NCI-H510A treated with DMSO at 0.1 percent for 48 hours (cell line): ENCODE measurements around the gene AP2A2.

ENCODE experiments used
- DNase-seq: peaks from one replicate; lab custom pipeline; 2025; lab: John Stamatoyannopoulos, UW

Gene AP2A2

GRCh38 chr11:924406-925157 lies 1.1 kb upstream of the AP2A2 start:
- DNase-seq: no peak

GRCh38 chr11:925158-925495 lies 543 bp upstream of the AP2A2 start:
- DNase-seq: no peak

- DNase-seq: no peak
Observed at GRCh38 chr11:926341-926916, 759 bp downstream of the AP2A2 start.

GRCh38 chr11:927871-928270 lies 2.2 kb downstream of the AP2A2 start:
- no peak for DNase-seq

- DNase-seq: no peak
Observed at GRCh38 chr11:928786-929185, 3.1 kb downstream of the AP2A2 start.

- DNase-seq: no peak
Observed at GRCh38 chr11:929405-929804, 3.7 kb downstream of the AP2A2 start.

GRCh38 chr11:931385-931784 lies 5.7 kb downstream of the AP2A2 start:
- no peak for DNase-seq

GRCh38 chr11:932435-932834 lies 6.8 kb downstream of the AP2A2 start:
- DNase-seq: no peak

GRCh38 chr11:933142-933851 lies 7.6 kb downstream of the AP2A2 start:
- DNase-seq: no peak

GRCh38 chr11:933936-934335 lies 8.3 kb downstream of the AP2A2 start:
- DNase-seq: no peak

GRCh38 chr11:934527-934926 lies 8.9 kb downstream of the AP2A2 start:
- DNase-seq: no peak

GRCh38 chr11:936199-936598 lies 10.5 kb downstream of the AP2A2 start:
- DNase-seq: no peak

GRCh38 chr11:937841-938261 lies 12.2 kb downstream of the AP2A2 start:
- DNase-seq: no peak

GRCh38 chr11:940496-941135 lies 14.9 kb downstream of the AP2A2 start:
- DNase-seq: no peak

GRCh38 chr11:942823-943222 lies 17.2 kb downstream of the AP2A2 start:
- DNase-seq: no peak

- DNase-seq: no peak
Observed at GRCh38 chr11:944711-945470, 19.2 kb downstream of the AP2A2 start.

- DNase-seq: no peak
Observed at GRCh38 chr11:945986-946385, 20.3 kb downstream of the AP2A2 start.

- no peak for DNase-seq
Observed at GRCh38 chr11:947744-948143, 22.1 kb downstream of the AP2A2 start.

- DNase-seq: no peak
Observed at GRCh38 chr11:951507-951906, 25.8 kb downstream of the AP2A2 start.

- DNase-seq: no peak
Observed at GRCh38 chr11:952406-953385, 27.0 kb downstream of the AP2A2 start.

GRCh38 chr11:953512-953911 lies 27.8 kb downstream of the AP2A2 start:
- DNase-seq: no peak
